GM19467 (cell line): ENCODE data around the gene HBG2.
"Not testable (repeated sequence)": the region's sequence is repeated elsewhere in the genome, so short reads cannot be mapped to it uniquely, and the experiment has no call there.

Source experiments
- ATAC-seq: cut with Tn5 transposase; IDR thresholded peaks from one replicate; pipeline ENCODE4 v1.9.1; 2021; ENCODE audit warnings: mild to moderate bottlenecking, moderate library complexity; ENCODE audit not compliant: unreplicated experiment

HBG2 gene

GRCh38 chr11:5254646-5255413 is at the start of gene HBG2:
HBG2 (minus strand) TSS chr11:5254781; CDS start chr11:5254728, 53 bp downstream.
- not testable (repeated sequence) for ATAC-seq

GRCh38 chr11:5304046-5304445 is 49.5 kb upstream of the HBG2 start:
- no peak for ATAC-seq

GRCh38 chr11:5303626-5304025 is 49.0 kb upstream of the HBG2 start:
- ATAC-seq = no peak

- ATAC-seq = no peak
Observed at GRCh38 chr11:5301846-5302245, 47.3 kb upstream of the HBG2 start, which contains the start of gene OR51B4. OR51B4 (minus strand) TSS chr11:5301946; CDS start chr11:5301946, 0 bp downstream.

GRCh38 chr11:5300251-5300650 is 45.7 kb upstream of the HBG2 start:
- ATAC-seq = no peak

DNA sequence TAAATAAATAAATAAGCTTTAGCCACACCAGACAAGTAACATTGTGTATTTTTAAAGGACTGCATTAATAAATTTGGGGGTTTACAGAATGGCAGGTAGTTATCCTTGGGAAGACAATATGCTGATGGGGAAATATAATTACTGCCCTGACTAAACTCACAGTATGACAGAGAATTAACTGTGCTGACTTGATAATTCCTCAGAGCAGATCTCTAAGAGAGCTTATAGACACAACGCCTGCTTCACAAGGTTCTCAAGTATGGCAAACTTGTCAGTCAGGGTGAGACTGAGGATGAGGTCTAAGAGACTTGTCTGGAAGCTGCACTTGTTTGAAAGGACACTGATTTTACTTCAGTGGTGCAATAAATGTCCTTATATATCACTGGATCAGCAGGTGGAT is 43.9 kb upstream of the HBG2 start:
- ATAC-seq = no peak

GRCh38 chr11:5297721-5298323 is 43.2 kb upstream of the HBG2 start:
- no peak for ATAC-seq

DNA sequence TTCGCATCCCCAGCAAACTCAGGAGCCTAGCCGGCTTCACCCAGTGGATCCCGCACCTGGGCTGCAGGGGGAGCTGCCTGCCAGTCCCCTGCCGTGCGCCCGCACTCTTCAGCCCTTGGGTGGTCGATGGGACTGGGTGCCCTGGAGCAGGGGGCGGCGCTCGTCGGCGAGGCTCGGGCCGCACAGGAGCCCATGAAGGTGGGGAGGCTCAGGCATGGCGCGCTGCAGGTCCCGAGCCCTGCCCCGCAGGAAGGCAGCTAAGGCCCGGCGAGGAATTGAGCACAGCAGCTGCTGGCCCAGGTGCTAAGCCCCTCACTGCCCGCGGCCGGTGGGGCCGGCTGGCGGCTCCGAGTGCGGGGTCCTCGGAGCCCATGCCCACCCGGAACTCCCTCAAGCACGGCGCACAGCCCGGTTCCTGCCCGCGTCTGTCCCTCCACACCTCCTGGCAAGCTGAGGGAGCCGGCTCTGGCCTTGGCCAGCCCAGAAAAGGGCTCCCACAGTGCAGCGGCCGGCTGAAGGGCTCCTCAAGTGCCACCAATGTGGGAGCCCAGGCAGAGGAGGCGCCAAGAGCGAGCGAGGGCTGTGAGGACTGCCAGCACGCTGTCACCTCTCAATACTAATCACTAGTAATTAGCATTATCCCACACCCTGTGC is 39.9 kb upstream of the HBG2 start:
- not testable (repeated sequence) for ATAC-seq

DNA sequence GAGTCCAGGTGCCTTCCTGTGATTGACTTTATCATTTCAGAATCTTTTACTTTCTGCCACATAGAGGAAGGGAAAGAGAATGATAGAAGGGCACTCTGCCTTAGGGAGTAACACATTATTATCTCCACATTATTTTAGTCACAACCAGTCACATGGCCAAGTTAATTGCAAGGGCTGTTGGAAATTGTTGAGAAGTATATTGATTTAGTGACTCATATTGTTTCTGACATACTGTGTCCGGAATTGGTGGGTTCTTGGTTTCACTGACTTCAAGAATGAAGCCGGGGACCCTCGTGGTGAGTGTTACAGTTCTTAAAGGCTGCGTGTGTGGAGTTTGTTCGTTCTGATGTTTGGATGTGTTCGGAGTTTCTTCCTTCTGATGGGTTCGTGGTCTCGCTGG is 38.4 kb upstream of the HBG2 start:
- no peak for ATAC-seq

DNA sequence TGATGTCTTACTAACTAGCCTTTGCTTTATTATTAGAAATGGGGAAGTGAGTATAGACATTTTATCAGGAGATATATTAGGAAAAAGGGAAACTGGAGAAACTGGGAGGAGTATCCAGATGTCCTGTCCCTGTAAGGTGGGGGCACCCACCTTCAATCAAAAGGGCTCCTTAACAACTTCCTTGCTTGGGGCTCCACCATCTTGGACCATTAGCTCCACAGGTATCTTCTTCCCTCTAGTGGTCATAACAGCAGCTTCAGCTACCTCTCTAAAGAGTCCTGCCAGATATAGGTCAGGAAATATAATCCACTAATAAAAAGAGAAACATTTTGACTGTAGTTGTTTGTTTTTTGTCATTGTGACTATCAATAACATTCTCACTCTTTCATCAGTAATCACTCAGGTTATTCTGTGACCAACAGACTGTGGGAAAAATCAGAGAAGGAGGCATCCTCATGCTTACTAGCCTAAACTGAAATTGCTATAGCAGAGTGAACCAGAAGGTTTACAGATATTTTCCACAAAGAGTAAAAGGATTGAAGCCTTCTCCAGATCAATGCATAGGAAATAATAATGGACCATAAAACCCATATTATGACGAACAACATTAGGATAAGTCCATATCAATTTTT is 36.7 kb upstream of the HBG2 start:
- ATAC-seq = peak; percentile 91

GRCh38 chr11:5290106-5290505 is 35.5 kb upstream of the HBG2 start:
- ATAC-seq = no peak

DNA sequence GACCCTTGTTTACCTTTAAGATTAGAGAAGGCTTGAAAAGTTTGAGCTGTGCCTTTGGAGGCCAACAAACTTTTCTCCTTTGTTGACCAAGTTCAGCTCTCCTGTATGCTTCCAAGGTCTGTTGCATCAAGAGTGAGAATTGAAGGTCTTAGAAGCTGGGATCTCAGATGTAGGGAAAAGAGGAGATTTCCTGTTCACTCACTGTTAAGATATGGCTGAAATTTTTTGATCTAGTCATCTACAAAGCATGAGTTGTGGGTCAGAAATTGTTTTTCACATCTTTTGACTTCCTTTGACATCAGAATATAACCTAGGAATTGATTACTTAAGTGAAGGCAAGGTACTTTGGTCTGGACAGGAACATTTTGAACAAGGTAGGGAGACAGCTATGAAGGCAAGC is 35.1 kb upstream of the HBG2 start:
- ATAC-seq = no peak

DNA sequence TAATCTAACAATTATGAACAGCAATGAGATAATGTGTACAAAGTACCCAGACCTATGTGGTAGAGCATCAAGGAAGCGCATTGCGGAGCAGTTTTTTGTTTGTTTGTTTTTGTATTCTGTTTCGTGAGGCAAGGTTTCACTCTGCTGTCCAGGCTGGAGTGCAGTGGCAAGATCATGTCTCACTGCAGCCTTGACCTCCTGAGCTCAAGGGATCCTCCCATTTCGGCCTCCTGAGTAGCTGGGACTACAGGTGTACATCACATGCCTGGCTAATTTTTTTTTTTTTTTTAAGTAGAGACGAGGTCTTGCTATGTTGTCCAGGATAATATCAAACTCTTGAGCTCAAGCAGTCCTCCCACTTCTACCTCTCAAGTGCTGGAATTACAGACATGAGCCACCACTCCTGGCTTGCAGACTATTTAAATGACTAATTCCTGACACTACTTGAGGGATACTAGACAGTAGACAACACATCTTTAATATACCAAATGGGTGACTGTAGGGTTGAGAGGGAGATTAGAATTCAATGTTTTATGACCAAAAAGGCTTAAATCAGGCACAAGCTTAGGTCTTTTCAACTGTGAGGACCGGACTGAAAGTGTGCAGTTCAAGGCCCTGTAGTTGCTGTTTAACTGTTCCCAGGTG is 34.4 kb upstream of the HBG2 start:
- no peak for ATAC-seq

- ATAC-seq = no peak
Observed at GRCh38 chr11:5288108-5288905, 33.7 kb upstream of the HBG2 start.

DNA sequence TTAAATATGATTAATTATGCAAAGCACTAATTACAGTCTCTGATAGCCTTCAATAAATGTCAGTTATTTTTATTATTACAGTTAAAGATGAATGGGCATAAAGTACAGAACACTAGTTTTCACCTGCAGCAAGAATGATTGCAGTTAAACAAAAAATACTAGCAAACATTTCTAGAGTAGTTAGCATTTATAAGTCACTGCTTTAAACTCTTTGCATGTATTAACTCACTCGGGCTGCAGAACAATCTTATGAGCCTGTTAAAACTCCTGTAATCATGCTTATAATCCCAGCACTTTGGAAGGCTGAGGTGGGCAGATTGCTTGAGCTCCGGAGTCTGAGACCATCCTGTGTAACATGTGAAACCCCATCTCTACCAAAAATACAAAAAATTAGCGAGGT is 32.3 kb upstream of the HBG2 start:
- ATAC-seq = no peak

DNA sequence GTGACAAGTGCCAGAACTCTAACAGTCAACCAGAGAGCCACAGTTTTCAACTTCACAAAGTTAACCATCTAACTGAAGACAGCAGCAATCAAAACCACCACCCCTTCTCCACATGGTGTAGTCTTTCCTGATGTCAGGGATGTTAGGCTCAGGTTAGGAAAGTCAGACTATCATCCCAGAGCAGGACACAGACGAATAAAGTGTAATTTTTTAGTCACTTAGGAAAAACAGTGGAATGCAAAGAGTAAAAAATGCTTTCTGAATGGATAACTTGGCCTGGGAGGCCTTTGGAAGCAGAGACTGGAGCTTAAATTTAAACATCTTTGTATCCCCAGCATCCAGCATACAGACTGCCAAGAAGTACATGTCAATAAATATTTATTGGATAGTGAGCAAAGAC is 31.8 kb upstream of the HBG2 start:
- no peak for ATAC-seq

DNA sequence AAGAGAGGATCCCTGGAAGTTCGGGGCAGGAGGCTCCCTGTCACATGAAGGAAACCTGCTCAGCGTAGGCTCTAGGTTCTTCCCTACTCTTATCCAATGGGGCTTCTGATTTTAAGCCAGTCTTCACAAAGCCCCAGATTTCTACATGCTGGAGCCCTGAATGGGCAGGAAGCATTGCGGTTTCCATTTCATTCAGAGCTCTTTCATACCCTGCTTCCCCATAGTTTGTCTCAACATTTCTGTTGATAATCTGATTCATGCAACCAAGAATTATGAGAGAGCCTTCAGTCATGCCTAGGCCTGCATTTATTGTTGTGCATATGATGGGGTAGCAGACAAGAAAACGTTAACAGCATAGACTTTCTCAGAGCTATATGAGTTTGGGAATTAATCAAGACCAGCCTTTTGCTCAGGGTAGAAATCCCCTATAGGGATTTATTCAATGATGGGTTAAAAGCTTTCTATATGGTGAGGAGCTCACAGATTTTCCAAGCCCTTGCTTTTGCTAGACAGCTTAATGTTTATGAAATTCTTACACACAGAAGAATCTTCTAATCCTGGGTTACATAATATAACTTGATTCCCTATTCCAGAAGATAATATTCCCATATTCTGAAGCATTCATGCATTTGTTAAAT is 31.2 kb upstream of the HBG2 start:
- no peak for ATAC-seq

DNA sequence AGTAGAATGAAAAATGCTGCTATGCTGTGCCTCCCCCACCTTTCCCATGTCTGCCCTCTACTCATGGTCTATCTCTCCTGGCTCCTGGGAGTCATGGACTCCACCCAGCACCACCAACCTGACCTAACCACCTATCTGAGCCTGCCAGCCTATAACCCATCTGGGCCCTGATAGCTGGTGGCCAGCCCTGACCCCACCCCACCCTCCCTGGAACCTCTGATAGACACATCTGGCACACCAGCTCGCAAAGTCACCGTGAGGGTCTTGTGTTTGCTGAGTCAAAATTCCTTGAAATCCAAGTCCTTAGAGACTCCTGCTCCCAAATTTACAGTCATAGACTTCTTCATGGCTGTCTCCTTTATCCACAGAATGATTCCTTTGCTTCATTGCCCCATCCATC is 30.1 kb upstream of the HBG2 start:
- ATAC-seq = no peak

DNA sequence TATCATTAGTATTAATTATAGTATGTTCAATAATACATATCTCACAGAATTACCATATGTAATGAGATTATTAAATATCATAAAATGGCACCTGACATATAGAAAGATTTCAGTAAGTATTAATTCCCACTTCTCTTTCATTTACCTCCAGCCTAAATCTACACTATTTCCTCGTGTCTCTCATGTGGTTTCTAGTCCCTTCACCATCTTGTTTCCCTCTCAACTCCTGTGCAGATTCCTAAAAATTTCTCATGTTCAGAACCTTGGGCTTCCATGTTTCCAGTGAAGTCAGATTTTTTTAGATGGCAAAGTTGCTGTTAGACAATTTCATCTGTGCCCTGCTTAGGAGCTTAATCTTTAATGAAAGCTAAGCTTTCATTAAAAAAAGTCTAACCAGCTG is 29.3 kb upstream of the HBG2 start:
- ATAC-seq = no peak

GRCh38 chr11:5283086-5283485 is 28.5 kb upstream of the HBG2 start:
- no peak for ATAC-seq
